Heart right ventricle (tissue), 16 donors: ENCODE data around the gene BBLN. TPM values are rescaled to one million over a fixed set of nuclear protein-coding genes. Genes with fewer than 3 reads are reported as not detected.

Experiments
- ATAC-seq, 8 donors: fragments of 200-7000 bp; cut with Tn5 transposase; one replicate each; pipeline ENCODE4 v1.9.1; 2020; ENCODE audit warnings: mild to moderate bottlenecking in 8 of 8, moderate library complexity in 8 of 8, moderate number of reproducible peaks in 1 of 8
- DNase-seq, 2 donors: peaks; one replicate each; pipeline ENCODE4 v3.0.0-alpha.2; 2020
- H3K27ac ChIP-seq, 10 donors: fragments of 200-600 bp; sonication (generic) in 2 of 10; one replicate each; pipeline versions ENCODE4 v1.5.0 to v1.8.0; 2020 to 2022; ENCODE audit warnings: mild to moderate bottlenecking in 3 of 10
- H3K27me3 ChIP-seq, 7 donors: fragments of 200-600 bp; one replicate each; pipeline ENCODE4 v1.8.0; 2021 to 2022; ENCODE audit warnings: mild to moderate bottlenecking in 2 of 7
- H3K36me3 ChIP-seq, 9 donors: fragments of 200-600 bp; sonication (generic) in 1 of 9; one replicate each; pipeline versions ENCODE4 v1.5.0 to v1.8.0; 2020 to 2022; ENCODE audit warnings: mild to moderate bottlenecking in 2 of 9
- H3K4me1 ChIP-seq, 9 donors: fragments of 200-600 bp; sonication (generic) in 1 of 9; one replicate each; pipeline versions ENCODE4 v1.5.0 to v1.8.0; 2020 to 2022; ENCODE audit warnings: mild to moderate bottlenecking in 4 of 9
- H3K4me3 ChIP-seq, 10 donors: fragments of 200-600 bp; sonication (generic) in 2 of 10; one replicate each; pipeline versions ENCODE4 v1.5.0 to v1.8.0; 2020 to 2022; ENCODE audit warnings: mild to moderate bottlenecking in 7 of 10, moderate library complexity in 2 of 10
- H3K9me3 ChIP-seq, 11 donors: fragments of 200-600 bp in 10 of 11; sonication (generic) in 2 of 11; one replicate each; pipeline versions ENCODE4 v1.5.0 to v1.8.0; 2013 to 2022; ENCODE audit warnings: mild to moderate bottlenecking in 2 of 11, control low read depth in 1 of 11, moderate library complexity in 1 of 11
- WGBS, 2 donors: extraction: QIAGEN DNeasy Blood & Tissue Kit; methylation state at CpG; one replicate each; pipeline ENCODE4 v1.1.7; 2013; ENCODE audit warnings: inconsistent platforms in 1 of 2; 5-methylcytosine and 5-hydroxymethylcytosine counted together
- intact Hi-C, 10 donors: fragments of 100-400 bp; cut with DNase I; formaldehyde crosslinking; loops; one replicate each; pipeline versions ENCODE4 v1.11.1 to v1.14.2; 2022
- polyA plus RNA-seq, 2 donors: library from polyadenylated mRNA; stranded (reverse); fragments of 200-250 nt; gene quantifications; one replicate each; pipeline ENCODE4 v1.2.3, GENCODE V29; 2013
- total RNA-seq, 10 donors: library from RNA; stranded (reverse); fragmentation: NEBNext Ultra II Directional in 3 of 10; extraction: Animal tissue kit (Norgen Biotek cat#: 25700) in 3 of 10; gene quantifications; one replicate each; pipeline versions ENCODE4 v1.2.1 to v1.2.4, GENCODE V29; 2021 to 2023
- TF ChIP-seq, protein P1 (sequence below), 9 donors: fragments of 200-600 bp; sonication (generic) in 2 of 9; IDR thresholded peaks; one replicate each; pipeline versions ENCODE4 v1.5.0 to v1.8.0; 2021 to 2022; ENCODE audit warnings: antibody characterized with exemption in 9 of 9, mild to moderate bottlenecking in 5 of 9, moderate library complexity in 1 of 9
- donor health status: Arrhythmogenic right ventricular cardiomyopathy.
- donor health status: ischemic (EF 13 %, LVEDD 7.1; RV severe dilation, severe dysfunction).
- donor health status: healthy with polysubstance abuse.
- donor health status: DM: no; HTN: yes; CAD: no.
- donor health status: DM: no; HTN: no; CAD: no.
- donor health status: ischemic (EF 25% LVEDD 6.9; RV normal size, moderate dysfunction).
- donor health status: ischemic (EF 25% LVEDD 5.7; RV mildly dilated, moderate dysfunction).
- donor health status: healthy.
- donor health status: DM: yes; HTN: yes; CAD: no.
- donor health status: Ischemic cardiomyopathy.
- donor health status: ischemic (EF 35%, LVEDD 5.7; RV mildly dilated, moderate dysfunction).
- donor health status: nonischemic (EF 11% LVEDD 7.7; RV severe dilation, severe dysfunction).
- donor health status: DM: yes; HTN: yes; CAD: no.
- donor health status: PGD.
- donor health status: ischemic (EF 29% LVEDD 5.4; RV normal size, mild dysfunction).
- donor health status: nonischemic (EF 23%, LVEDD 6.1; RV moderate dilation, normal function).

The BBLN gene
- total and polyA plus RNA-seq, 12 donors, result 29.5 to 159 (median 38.6) TPM

DNA sequence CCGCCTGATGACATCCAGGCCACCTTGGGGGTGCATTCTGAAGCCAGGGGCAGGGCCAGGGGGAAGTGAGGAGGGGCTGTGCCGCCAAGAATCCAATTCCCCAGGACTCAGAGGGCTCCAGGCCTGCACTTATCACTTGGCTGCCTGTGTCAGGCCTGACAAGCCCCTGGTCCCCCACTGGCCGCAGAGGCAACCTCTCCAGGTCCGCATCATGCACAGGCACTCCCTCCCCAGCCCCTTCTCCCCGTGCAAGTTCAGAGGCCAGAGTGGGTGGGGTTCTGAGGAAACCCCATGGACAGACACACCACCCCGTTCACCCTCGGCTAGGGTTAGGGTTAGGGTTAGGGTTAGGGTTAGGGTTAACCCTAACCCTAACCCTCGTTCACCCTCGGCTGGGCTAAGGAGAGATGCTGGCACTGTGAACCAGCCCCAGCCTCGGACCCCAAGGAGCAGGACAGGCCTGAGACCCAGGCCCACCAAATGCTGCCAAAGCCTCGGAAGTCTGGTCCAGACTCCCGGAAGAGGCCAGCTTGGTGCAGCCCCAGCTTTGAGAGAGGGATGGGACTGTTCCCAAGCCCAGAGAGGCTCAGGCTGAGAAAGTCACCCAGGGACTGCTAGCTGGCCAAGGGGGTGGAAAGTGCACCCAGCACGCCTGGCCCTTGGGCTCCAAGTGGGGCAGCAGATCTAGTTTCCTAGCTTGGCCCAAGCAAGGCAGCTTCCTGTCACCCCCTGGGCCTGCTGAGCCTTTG, 5.9 kb upstream of the BBLN start:
- peaks cover 0 to 17% (median 8%) of the 10 kb centered on the region in 9 donors for H3K4me1 ChIP-seq
- no peaks in the 10 kb centered on the region for H3K36me3 ChIP-seq
- H3K27ac ChIP-seq, result no peak overlapping the region
- TF ChIP-seq, protein P1, sequence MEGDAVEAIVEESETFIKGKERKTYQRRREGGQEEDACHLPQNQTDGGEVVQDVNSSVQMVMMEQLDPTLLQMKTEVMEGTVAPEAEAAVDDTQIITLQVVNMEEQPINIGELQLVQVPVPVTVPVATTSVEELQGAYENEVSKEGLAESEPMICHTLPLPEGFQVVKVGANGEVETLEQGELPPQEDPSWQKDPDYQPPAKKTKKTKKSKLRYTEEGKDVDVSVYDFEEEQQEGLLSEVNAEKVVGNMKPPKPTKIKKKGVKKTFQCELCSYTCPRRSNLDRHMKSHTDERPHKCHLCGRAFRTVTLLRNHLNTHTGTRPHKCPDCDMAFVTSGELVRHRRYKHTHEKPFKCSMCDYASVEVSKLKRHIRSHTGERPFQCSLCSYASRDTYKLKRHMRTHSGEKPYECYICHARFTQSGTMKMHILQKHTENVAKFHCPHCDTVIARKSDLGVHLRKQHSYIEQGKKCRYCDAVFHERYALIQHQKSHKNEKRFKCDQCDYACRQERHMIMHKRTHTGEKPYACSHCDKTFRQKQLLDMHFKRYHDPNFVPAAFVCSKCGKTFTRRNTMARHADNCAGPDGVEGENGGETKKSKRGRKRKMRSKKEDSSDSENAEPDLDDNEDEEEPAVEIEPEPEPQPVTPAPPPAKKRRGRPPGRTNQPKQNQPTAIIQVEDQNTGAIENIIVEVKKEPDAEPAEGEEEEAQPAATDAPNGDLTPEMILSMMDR (IDR thresholded peaks at IDR 0.05), result no peak
- H3K27me3 ChIP-seq, result no peaks in the 10 kb centered on the region
- 81 to 84% methylated on average over 13 of the region's 13 CpGs for WGBS, 2 donors
- DNase-seq, result peak in 1 of 2 donors; percentile 5
- no peaks in the 10 kb centered on the region for H3K9me3 ChIP-seq
- no peak for ATAC-seq
- intact Hi-C loops, result no loop called here
- no peak overlapping the region for H3K4me3 ChIP-seq

DNA sequence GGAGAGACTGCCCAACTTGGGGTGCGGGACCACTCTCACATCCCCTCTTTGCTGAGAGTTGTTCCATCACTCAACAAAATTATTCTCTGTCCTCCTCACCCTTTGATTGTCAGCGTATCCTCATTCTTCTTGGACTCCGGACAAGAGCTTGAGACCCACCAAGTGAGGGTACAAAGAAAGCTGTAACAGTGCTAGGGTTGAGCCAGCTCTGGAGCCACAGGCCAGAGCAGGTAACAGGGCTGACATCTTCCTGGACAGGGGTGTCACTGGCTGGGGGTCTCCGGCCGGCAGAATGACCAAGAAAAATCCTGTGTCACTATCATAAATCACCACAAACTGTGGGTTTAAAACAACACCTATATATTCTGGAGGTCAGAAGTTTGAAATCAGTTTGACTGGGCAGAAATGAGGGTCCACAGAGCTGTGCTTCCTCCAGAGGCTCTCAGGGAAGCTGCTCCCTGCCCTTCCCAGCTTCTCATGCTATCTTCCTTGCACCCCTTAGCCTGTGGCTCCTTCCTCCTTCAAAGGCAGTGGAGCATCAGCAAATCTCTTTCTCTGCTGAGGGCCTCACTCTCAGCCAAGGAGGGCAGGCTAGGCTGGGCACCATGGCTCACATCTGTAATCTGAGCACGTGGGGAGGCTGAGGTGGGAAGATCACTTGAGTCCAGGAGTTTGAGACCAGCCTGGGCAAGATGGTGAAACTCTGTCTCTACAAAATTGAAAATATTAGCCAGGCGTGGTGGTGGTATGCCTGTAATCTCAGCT, 4.1 kb upstream of the BBLN start:
- H3K9me3 ChIP-seq, result no peaks in the 10 kb centered on the region
- no peaks in the 10 kb centered on the region for H3K36me3 ChIP-seq
- no peak overlapping the region for H3K27ac ChIP-seq
- no peak overlapping the region for H3K4me3 ChIP-seq
- 87% methylated on average over 7 of the region's 7 CpGs for WGBS, 2 donors
- intact Hi-C loops, result no loop called here
- H3K27me3 ChIP-seq, result no peaks in the 10 kb centered on the region
- TF ChIP-seq, protein P1 (IDR thresholded peaks at IDR 0.05), result no peak
- ATAC-seq (no peak), DNase-seq (peak in 1 of 2 donors; percentile 1)
- H3K4me1 ChIP-seq, result peaks cover 0 to 13% (median 10%) of the 10 kb centered on the region in 9 donors

DNA sequence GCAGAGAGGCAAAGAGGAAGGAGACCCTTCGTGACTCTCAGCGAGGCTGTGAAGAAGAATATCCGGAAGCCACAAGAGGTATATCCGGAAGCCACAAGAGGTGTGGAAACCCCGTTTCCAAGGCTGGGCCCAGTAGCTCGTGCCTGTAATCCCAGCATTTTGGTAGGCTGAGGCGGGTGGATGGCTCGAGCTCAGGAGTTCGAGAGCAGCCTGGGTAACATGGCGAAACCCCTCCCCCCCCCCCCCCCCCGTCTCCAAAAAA, 612 bp upstream of the BBLN start:
- H3K9me3 ChIP-seq, result no peaks in the 10 kb centered on the region
- peaks cover 0 to 25% (median 13%) of the 10 kb centered on the region in 9 donors for H3K4me1 ChIP-seq
- intact Hi-C loops, result no loop called here
- ATAC-seq, result peak in 3 of 8 donors; percentile 0 to 1 (median 1)
- H3K27ac ChIP-seq, result peak overlapping the region in 9 of 10 donors; percentile 59 to 89 (median 72)
- peak overlapping the region in 9 of 10 donors; percentile 66 to 97 (median 81) for H3K4me3 ChIP-seq
- no peaks in the 10 kb centered on the region for H3K27me3 ChIP-seq
- H3K36me3 ChIP-seq, result peaks cover 0 to 24% (median 5%) of the 10 kb centered on the region in 9 donors
- 36 to 38% methylated on average over 11 of the region's 11 CpGs for WGBS, 2 donors
- TF ChIP-seq, protein P1 (IDR thresholded peaks at IDR 0.05), result no peak
- no peak for DNase-seq

DNA sequence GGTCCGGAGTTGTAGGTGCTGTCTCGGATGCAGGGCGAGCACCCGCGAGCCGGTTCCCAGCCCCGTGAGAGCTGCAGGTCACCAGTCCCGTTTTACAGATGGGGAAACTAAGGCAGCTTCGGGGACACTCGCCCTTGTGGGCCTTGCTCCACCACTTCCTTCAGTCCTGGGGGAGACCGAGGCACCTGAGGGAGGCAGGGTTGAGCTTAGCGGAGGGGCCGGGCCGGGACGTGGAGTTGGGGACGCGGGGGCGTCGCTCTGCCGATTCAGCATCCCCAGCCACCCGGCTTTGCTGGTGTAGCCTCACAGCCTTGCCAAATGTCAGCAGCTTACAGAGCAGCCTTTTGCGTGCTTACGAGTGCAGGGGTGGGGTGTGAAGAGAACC, 530 bp downstream of the BBLN start:
- H3K27ac ChIP-seq, result peak overlapping the region in 9 of 10 donors; percentile 59 to 89 (median 78)
- ATAC-seq, result peak in 6 of 8 donors; percentile 1 to 14 (median 4)
- intact Hi-C loops, result no loop called here

More for the DNA sequence above, 530 bp downstream of the BBLN start:
- Histone ChIP-seq H3K4me3 (peak overlapping the region; percentile 66 to 97 (median 82)), H3K4me1 (peaks cover 0 to 27% (median 13%) of the 10 kb centered on the region in 9 donors), H3K36me3 (peaks cover 0 to 35% (median 9%) of the 10 kb centered on the region in 9 donors), H3K27me3 (no peaks in the 10 kb centered on the region), H3K9me3 (no peaks in the 10 kb centered on the region)
- no peak for DNase-seq
- WGBS, 2 donors, result 1 to 2% methylated on average over 23 of the region's 23 CpGs
- TF ChIP-seq, protein P1 (IDR thresholded peaks at IDR 0.05), result no peak
